SK-N-MC (cell line): ENCODE results near the gene SLC30A4.

ENCODE experiments used
- EZH2 ChIP-seq: fragments of 200-600 bp; sonication (generic); IDR thresholded peaks from one replicate; pipeline ENCODE4 v1.6.1; 2017; ENCODE audit warnings: antibody characterized with exemption
- FOXP2 ChIP-seq: optimal IDR thresholded peaks from 2 replicates; pipeline ENCODE3; 2011; ENCODE audit warnings: mild to moderate bottlenecking, moderate library complexity; ENCODE audit not compliant: insufficient read depth; ENCODE audit errors: extremely low read length, control extremely low read depth
- POLR2AphosphoS5 ChIP-seq: IDR thresholded peaks from 2 replicates; pipeline ENCODE4 v1.6.1; 2012; ENCODE audit warnings: mild to moderate bottlenecking, low read depth, low read length, borderline replicate concordance

DNA sequence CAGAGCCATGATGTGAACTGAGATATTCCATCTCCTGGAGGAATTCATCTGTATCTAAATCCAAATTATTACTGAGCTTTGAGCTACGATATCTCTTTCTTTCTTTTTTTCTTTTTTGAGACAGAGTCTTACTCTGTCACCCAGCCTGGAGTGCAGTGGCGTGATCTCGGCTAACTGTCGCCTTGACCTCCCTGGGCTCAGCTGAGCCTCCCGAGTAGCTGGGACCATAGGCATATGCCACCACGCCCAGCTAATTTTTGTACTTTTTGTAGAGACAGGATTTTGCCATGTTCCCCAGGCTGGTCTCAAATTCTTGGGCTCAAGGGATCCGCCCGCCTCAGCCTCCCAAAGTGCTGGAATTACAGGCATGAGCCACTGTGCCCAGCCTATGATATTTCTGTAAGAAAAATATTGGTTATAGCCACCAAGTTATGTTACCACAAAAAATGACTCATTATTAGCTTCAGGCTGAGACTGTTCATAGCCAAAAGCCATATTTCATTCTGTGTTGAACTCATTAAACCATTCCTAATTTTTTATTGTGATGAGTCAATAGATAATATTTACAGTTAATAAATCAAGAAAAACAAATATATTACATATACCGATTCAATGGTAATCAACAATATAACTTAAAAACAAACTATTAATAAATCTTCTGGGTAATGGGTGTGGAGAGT, 27.1 kb upstream of the SLC30A4 start:
- no peak for TF ChIP-seq EZH2
- no peak for TF ChIP-seq POLR2AphosphoS5
- TF ChIP-seq FOXP2, result no peak
